Measurements from ENCODE around the gene ALMS1.
"Not testable (repeated sequence)": the region's sequence is repeated elsewhere in the genome, so short reads cannot be mapped to it uniquely, and the experiment has no call there.

Gene ALMS1

GRCh38 chr2:73404409-73404808 lies 18.8 kb downstream of the ALMS1 start:
- DNase-seq (ENCODE audit: low read depth in 2 of 2), result no peak

GRCh38 chr2:73406996-73407395 lies 21.4 kb downstream of the ALMS1 start:
- no peak for DNase-seq (ENCODE audit: low read depth in 2 of 2)

- DNase-seq (ENCODE audit: low read depth in 2 of 2), result no peak
These were observed 22.6 kb downstream of the ALMS1 start for GRCh38 chr2:73408198-73408597.

- DNase-seq (ENCODE audit: low read depth in 2 of 2), result no peak
These were observed 29.1 kb downstream of the ALMS1 start for GRCh38 chr2:73414696-73415095.

GRCh38 chr2:73415906-73416305 lies 30.3 kb downstream of the ALMS1 start:
- DNase-seq (ENCODE audit: low read depth in 2 of 2), result no peak

GRCh38 chr2:73418343-73418742 lies 32.7 kb downstream of the ALMS1 start:
- DNase-seq (ENCODE audit: low read depth in 2 of 2), result no peak

GRCh38 chr2:73423913-73424312 lies 38.3 kb downstream of the ALMS1 start:
- no peak for DNase-seq (ENCODE audit: low read depth in 2 of 2)

GRCh38 chr2:73426176-73426575 lies 40.5 kb downstream of the ALMS1 start:
- no peak for DNase-seq (ENCODE audit: low read depth in 2 of 2)

- no peak for DNase-seq (ENCODE audit: low read depth in 2 of 2)
These were observed 50.4 kb downstream of the ALMS1 start for GRCh38 chr2:73436019-73436418.

- no peak for DNase-seq (ENCODE audit: low read depth in 2 of 2)
These were observed 58.6 kb downstream of the ALMS1 start for GRCh38 chr2:73444202-73444601.

- DNase-seq (ENCODE audit: low read depth in 2 of 2), result no peak
These were observed 63.2 kb downstream of the ALMS1 start for GRCh38 chr2:73448856-73449255.

GRCh38 chr2:73449404-73449803 lies 63.8 kb downstream of the ALMS1 start:
- no peak for DNase-seq (ENCODE audit: low read depth in 2 of 2)

GRCh38 chr2:73451263-73451972 lies 65.8 kb downstream of the ALMS1 start:
- no peak for DNase-seq (ENCODE audit: low read depth in 2 of 2)

GRCh38 chr2:73457982-73458381 lies 72.3 kb downstream of the ALMS1 start:
- no peak for DNase-seq (ENCODE audit: low read depth in 2 of 2)

GRCh38 chr2:73462388-73462787 lies 76.8 kb downstream of the ALMS1 start:
- DNase-seq (ENCODE audit: low read depth in 2 of 2), result not testable (repeated sequence)

- DNase-seq (ENCODE audit: low read depth in 2 of 2), result no peak
These were observed 82.7 kb downstream of the ALMS1 start for GRCh38 chr2:73468376-73468775.

- DNase-seq (ENCODE audit: low read depth in 2 of 2), result not testable (repeated sequence)
These were observed 98.2 kb downstream of the ALMS1 start for GRCh38 chr2:73483874-73484273.

- no peak for DNase-seq (ENCODE audit: low read depth in 2 of 2)
These were observed 101.5 kb downstream of the ALMS1 start for GRCh38 chr2:73487112-73487657.

GRCh38 chr2:73488079-73488478 lies 102.4 kb downstream of the ALMS1 start:
- DNase-seq (ENCODE audit: low read depth in 2 of 2), result no peak

GRCh38 chr2:73489053-73489452 lies 103.4 kb downstream of the ALMS1 start:
- no peak for DNase-seq (ENCODE audit: low read depth in 2 of 2)

GRCh38 chr2:73494031-73494430 lies 108.4 kb downstream of the ALMS1 start:
- DNase-seq (ENCODE audit: low read depth in 2 of 2), result no peak

- no peak for DNase-seq (ENCODE audit: low read depth in 2 of 2)
These were observed 118.4 kb downstream of the ALMS1 start for GRCh38 chr2:73503992-73504570.

GRCh38 chr2:73504850-73505249 lies 119.2 kb downstream of the ALMS1 start:
- DNase-seq (ENCODE audit: low read depth in 2 of 2), result not testable (repeated sequence)
